Trophoblast cell (in vitro differentiated cells and primary cell): ENCODE results near the gene RBFA.

Experiments used
- DNase-seq, 2 donors: peaks; one replicate each; pipeline ENCODE4 v3.0.0-alpha.2; 2016
- H2AFZ ChIP-seq: 2 replicates; pipeline ENCODE4 v1.6.1; 2013; ENCODE audit warnings: low read length, moderate library complexity, mild to moderate bottlenecking; ENCODE audit not compliant: insufficient read depth, poor library complexity
- H2AK5ac ChIP-seq: 2 replicates; pipeline ENCODE4 v1.6.1; 2013; ENCODE audit warnings: mild to moderate bottlenecking, low read length
- H2BK120ac ChIP-seq: 2 replicates; pipeline ENCODE4 v1.6.1; 2013; ENCODE audit warnings: low read length, mild to moderate bottlenecking, moderate library complexity; ENCODE audit not compliant: insufficient read depth, poor library complexity
- H2BK12ac ChIP-seq: 2 replicates; pipeline ENCODE4 v1.6.1; 2013; ENCODE audit warnings: mild to moderate bottlenecking, low read length, moderate library complexity
- H2BK5ac ChIP-seq: 2 replicates; pipeline ENCODE4 v1.6.1; 2013; ENCODE audit warnings: low read length, low read depth, moderate library complexity, mild to moderate bottlenecking; ENCODE audit not compliant: poor library complexity
- H3K14ac ChIP-seq: 2 replicates; pipeline ENCODE4 v1.6.1; 2013; ENCODE audit warnings: mild to moderate bottlenecking, low read length
- H3K18ac ChIP-seq: 2 replicates; pipeline ENCODE4 v1.6.1; 2013; ENCODE audit warnings: mild to moderate bottlenecking, low read length
- H3K23ac ChIP-seq: 2 replicates; pipeline ENCODE4 v1.6.1; 2013; ENCODE audit warnings: low read length
- H3K27ac ChIP-seq: 2 replicates; pipeline ENCODE4 v1.5.1; 2013; ENCODE audit warnings: low read depth, mild to moderate bottlenecking, inconsistent platforms, low read length, moderate library complexity
- H3K27me3 ChIP-seq: 2 replicates; pipeline ENCODE4 v1.6.1; 2013; ENCODE audit warnings: inconsistent platforms, mild to moderate bottlenecking, low read length, moderate library complexity; ENCODE audit not compliant: insufficient read depth
- H3K36me3 ChIP-seq, 2 experiments: 1 replicate in 1 of 2; 2 replicates in 1 of 2; pipeline ENCODE4 v1.6.1; 2013; ENCODE audit warnings: low read length in 2 of 2, mild to moderate bottlenecking in 2 of 2, moderate library complexity in 1 of 2; ENCODE audit not compliant: insufficient read depth in 2 of 2, control insufficient read depth in 1 of 2
- H3K4ac ChIP-seq: 2 replicates; pipeline ENCODE4 v1.6.1; 2013; ENCODE audit warnings: low read depth, mild to moderate bottlenecking, low read length, moderate library complexity
- H3K4me1 ChIP-seq, 2 experiments: 1 replicate in 1 of 2; 2 replicates in 1 of 2; pipeline ENCODE4 v1.6.1; 2013; ENCODE audit warnings: low read length in 2 of 2, mild to moderate bottlenecking in 2 of 2, moderate library complexity in 1 of 2; ENCODE audit not compliant: insufficient read depth in 2 of 2, control insufficient read depth in 1 of 2
- H3K4me2 ChIP-seq: 2 replicates; pipeline ENCODE4 v1.6.1; 2013; ENCODE audit warnings: inconsistent platforms, mild to moderate bottlenecking, low read length, moderate library complexity
- H3K4me3 ChIP-seq: 2 replicates; pipeline ENCODE4 v1.5.1; 2013; ENCODE audit warnings: mild to moderate bottlenecking, low read depth, low read length, inconsistent platforms
- H3K79me1 ChIP-seq: one replicate; pipeline ENCODE4 v1.6.1; 2013; ENCODE audit warnings: low read length
- H3K79me2 ChIP-seq: 2 replicates; pipeline ENCODE4 v1.6.1; 2013; ENCODE audit warnings: low read length, mild to moderate bottlenecking; ENCODE audit not compliant: control insufficient read depth, insufficient read depth, poor library complexity
- H3K9ac ChIP-seq: 2 replicates; pipeline ENCODE4 v1.6.1; 2013; ENCODE audit warnings: mild to moderate bottlenecking, low read length
- H3K9me3 ChIP-seq: 2 replicates; pipeline ENCODE4 v1.6.1; 2013; ENCODE audit warnings: low read depth, mild to moderate bottlenecking, control low read depth, inconsistent platforms, low read length; ENCODE audit not compliant: insufficient read depth
- H4K12ac ChIP-seq: 2 replicates; pipeline ENCODE4 v1.6.1; 2013; ENCODE audit warnings: low read depth, mild to moderate bottlenecking, low read length, moderate library complexity
- H4K8ac ChIP-seq: 2 replicates; pipeline ENCODE4 v1.6.1; 2013; ENCODE audit warnings: low read depth, mild to moderate bottlenecking, low read length, moderate library complexity
- H4K91ac ChIP-seq: one replicate; pipeline ENCODE4 v1.6.1; 2013; ENCODE audit warnings: low read depth, mild to moderate bottlenecking, low read length, moderate library complexity
- WGBS: extraction: QIAGEN DNeasy Blood & Tissue Kit; methylation state at CpG from one replicate; pipeline ENCODE4 v1.1.7; 2013; ENCODE audit warnings: missing lambda C conversion rate; ENCODE audit not compliant: insufficient read length, insufficient coverage; ENCODE audit errors: extremely low coverage; 5-methylcytosine and 5-hydroxymethylcytosine counted together

RBFA gene

GRCh38 chr18:79988071-79988450 lies 46.2 kb upstream of the RBFA start:
- Histone ChIP-seq H3K27ac (no peak overlapping the region), H2BK12ac (no peak overlapping the region), H3K14ac (peak overlapping the region; percentile 88), H3K9me3 (peaks cover 1% of the 10 kb centered on the region), H3K4me2 (peak overlapping the region; percentile 85), H3K36me3 (peaks cover 7 to 18% of the 10 kb centered on the region in 2 experiments), H4K8ac (peak overlapping the region; percentile 95), H4K91ac (peak overlapping the region; percentile 88), H3K9ac (peak overlapping the region; percentile 89), H2AK5ac (peak overlapping the region; percentile 89), H2AFZ (peak overlapping the region; percentile 92), H2BK120ac (peak overlapping the region; percentile 59), H3K23ac (no peak overlapping the region), H3K27me3 (no peaks in the 10 kb centered on the region), H2BK5ac (no peak overlapping the region), H3K4ac (peak overlapping the region; percentile 94), H4K12ac (peak overlapping the region; percentile 60), H3K79me1 (peaks cover 12% of the 10 kb centered on the region), H3K79me2 (peaks cover 20% of the 10 kb centered on the region), H3K4me3 (peak overlapping the region; percentile 96), H3K4me1 (peaks cover 3 to 5% of the 10 kb centered on the region in 2 experiments), H3K18ac (peak overlapping the region; percentile 95)
- DNase-seq = peak; percentile 54 to 77
- WGBS = no CpG with 5 or more reads among the region's 48 CpGs

GRCh38 chr18:79988451-79989194 lies 45.6 kb upstream of the RBFA start, which contains the start of gene TXNL4A:
Gene TXNL4A, minus strand, starts transcription at chr18:79988563. Its CDS starts 171 bp downstream, at chr18:79988392.
- peak within 1 kb of the TSS; percentile 98 for H4K91ac ChIP-seq
- H2BK120ac ChIP-seq = peak within 1 kb of the TSS; percentile 79
- peak within 1 kb of the TSS; percentile 98 for H4K12ac ChIP-seq
- H3K4ac ChIP-seq = peak within 1 kb of the TSS; percentile 94
- H3K4me1 ChIP-seq = peaks cover 3 to 5% of the 10 kb centered on the region in 2 experiments
- H3K79me1 ChIP-seq = peaks cover 12% of the 10 kb centered on the region
- no peak within 1 kb of the TSS for H3K23ac ChIP-seq
- peaks cover 1% of the 10 kb centered on the region for H3K9me3 ChIP-seq
- no peak within 1 kb of the TSS for H2BK12ac ChIP-seq
- peak within 1 kb of the TSS; percentile 95 for H2AFZ ChIP-seq
- peak within 1 kb of the TSS; percentile 96 for H3K4me3 ChIP-seq
- peak within 1 kb of the TSS; percentile 95 for H3K18ac ChIP-seq
- H3K27me3 ChIP-seq = no peaks in the 10 kb centered on the region
- H3K27ac ChIP-seq = peak within 1 kb of the TSS; percentile 8
- peak within 1 kb of the TSS; percentile 100 for H4K8ac ChIP-seq
- H3K9ac ChIP-seq = peak within 1 kb of the TSS; percentile 91
- DNase-seq = peak; percentile 80 to 86
- H3K4me2 ChIP-seq = peak within 1 kb of the TSS; percentile 85
- H2BK5ac ChIP-seq = peak within 1 kb of the TSS; percentile 56
- H3K79me2 ChIP-seq = peaks cover 18% of the 10 kb centered on the region
- peak within 1 kb of the TSS; percentile 89 for H2AK5ac ChIP-seq
- peaks cover 7 to 16% of the 10 kb centered on the region in 2 experiments for H3K36me3 ChIP-seq
- no CpG with 5 or more reads among the region's 71 CpGs for WGBS
- H3K14ac ChIP-seq = peak within 1 kb of the TSS; percentile 95

GRCh38 chr18:79989195-79989497 lies 45.1 kb upstream of the RBFA start:
- peak overlapping the region; percentile 60 for H3K14ac ChIP-seq
- peak overlapping the region; percentile 47 for H3K18ac ChIP-seq
- no peak overlapping the region for H4K91ac ChIP-seq
- no peak overlapping the region for H2BK5ac ChIP-seq
- peak overlapping the region; percentile 45 for H2AFZ ChIP-seq
- peak overlapping the region; percentile 85 for H3K4me2 ChIP-seq
- H3K23ac ChIP-seq = no peak overlapping the region
- no peak overlapping the region for H2BK12ac ChIP-seq
- peaks cover 3 to 5% of the 10 kb centered on the region in 2 experiments for H3K4me1 ChIP-seq
- H3K27ac ChIP-seq = no peak overlapping the region
- H3K9ac ChIP-seq = no peak overlapping the region
- no peak overlapping the region for H4K12ac ChIP-seq
- peaks cover 4 to 12% of the 10 kb centered on the region in 2 experiments for H3K36me3 ChIP-seq
- no peak for DNase-seq
- peaks cover 12% of the 10 kb centered on the region for H3K79me1 ChIP-seq
- H2BK120ac ChIP-seq = no peak overlapping the region
- H4K8ac ChIP-seq = peak overlapping the region; percentile 100
- H3K4ac ChIP-seq = peak overlapping the region; percentile 25
- H2AK5ac ChIP-seq = peak overlapping the region; percentile 81
- peaks cover 1% of the 10 kb centered on the region for H3K9me3 ChIP-seq
- peak overlapping the region; percentile 56 for H3K4me3 ChIP-seq
- WGBS = no CpG with 5 or more reads among the region's 14 CpGs
- no peaks in the 10 kb centered on the region for H3K27me3 ChIP-seq
- peaks cover 15% of the 10 kb centered on the region for H3K79me2 ChIP-seq

GRCh38 chr18:79991494-79991893 lies 42.7 kb upstream of the RBFA start:
- Histone ChIP-seq H3K9ac (no peak overlapping the region), H4K91ac (no peak overlapping the region), H2BK12ac (no peak overlapping the region), H3K23ac (no peak overlapping the region), H2BK120ac (no peak overlapping the region), H3K18ac (no peak overlapping the region), H3K4me1 (peaks cover 3 to 5% of the 10 kb centered on the region in 2 experiments), H2AFZ (no peak overlapping the region), H4K12ac (no peak overlapping the region), H3K9me3 (peaks cover 1% of the 10 kb centered on the region), H3K79me1 (peaks cover 12% of the 10 kb centered on the region), H2BK5ac (no peak overlapping the region), H2AK5ac (no peak overlapping the region), H3K27me3 (no peaks in the 10 kb centered on the region), H3K4me2 (no peak overlapping the region), H3K79me2 (peaks cover 11% of the 10 kb centered on the region), H3K36me3 (peaks cover 0 to under 1% of the 10 kb centered on the region in 2 experiments), H4K8ac (no peak overlapping the region), H3K4me3 (no peak overlapping the region), H3K14ac (no peak overlapping the region), H3K4ac (no peak overlapping the region), H3K27ac (no peak overlapping the region)
- no CpG with 5 or more reads among the region's 2 CpGs for WGBS
- DNase-seq = peak in 1 of 2 donors; percentile 44
